K562 (cell line): Measurements from ENCODE around the gene IGSF23. TPM values are rescaled to one million over a fixed set of nuclear protein-coding genes. Genes with fewer than 3 reads are reported as not detected.

Experiments
- ATAC-seq: fragments of 200-7000 bp; cut with Tn5 transposase; 3 replicates; pipeline ENCODE4 v1.9.1; 2020; ENCODE audit warnings: moderate library complexity
- BruUV-seq: library from RNA; stranded (reverse); fragments of 400-500 nt; replicated peaks from 2 replicates; lab custom pipeline; 2021; lab: Mats Ljungman, UMichigan
- CTCF ChIA-PET: fragments of 300-600 bp; formaldehyde crosslinking; extraction: SDS; loops from one replicate; lab custom pipeline; 2021; ENCODE audit warnings: low intra/inter-chr PET ratio; lab: Yijun Ruan, JAX
- POLR2A ChIA-PET: fragments of 300-600, 350-650 bp; sonication (Branson Sonifier 250); formaldehyde crosslinking; extraction: SDS; loops from one replicate; lab custom pipeline; 2021; ENCODE audit warnings: antibody characterized with exemption, inconsistent platforms; lab: Yijun Ruan, JAX
- DNase-seq, 4 experiments: peaks; one replicate each; pipeline versions ENCODE4 v3.0.0 to v3.0.0-alpha.2; 2011 to 2018; ENCODE audit warnings: low spot score in 3 of 4, mixed read lengths in 3 of 4; ENCODE audit errors: extremely low read depth in 1 of 4
- FAIRE-seq: peaks from 2 replicates; lab custom pipeline; 2011; peaks lifted over from hg19 to GRCh38; lab: Jason Lieb, UNC
- H2AFZ ChIP-seq: 2 replicates; pipeline ENCODE4 v1.6.0; 2011; ENCODE audit warnings: low read depth, low read length, control low read depth, inconsistent platforms
- H3K27ac ChIP-seq: fragments of 200-600 bp; 3 replicates; pipeline ENCODE4 v1.8.0; 2011; ENCODE audit warnings: low read depth, mild to moderate bottlenecking, control low read depth, inconsistent platforms, low read length, moderate library complexity, mixed read lengths; ENCODE audit errors: extremely low read depth
- H3K27me3 ChIP-seq, 2 experiments: fragments of 300-600 bp in 1 of 2; 2 replicates in 1 of 2; 3 replicates in 1 of 2; pipeline versions ENCODE4 v1.6.0 to v1.8.0; 2011; ENCODE audit warnings: inconsistent platforms in 2 of 2, low read length in 2 of 2, mild to moderate bottlenecking in 1 of 2, mixed read lengths in 1 of 2, moderate library complexity in 1 of 2; ENCODE audit not compliant: control insufficient read depth in 2 of 2, insufficient read depth in 2 of 2
- H3K36me3 ChIP-seq: fragments of 300-600 bp; 3 replicates; pipeline ENCODE4 v1.8.0; 2011; ENCODE audit warnings: mild to moderate bottlenecking, low read length, inconsistent platforms; ENCODE audit not compliant: control insufficient read depth, insufficient read depth
- H3K4me1 ChIP-seq, 2 experiments: fragments of 200-600 bp in 1 of 2; replicated peaks in 1 of 2; 2 replicates in 1 of 2; 3 replicates in 1 of 2; pipeline versions ENCODE4 v1.5.1 to v1.8.0; 2011; ENCODE audit warnings: inconsistent platforms in 2 of 2, low read length in 2 of 2, mild to moderate bottlenecking in 1 of 2, mixed read lengths in 1 of 2, moderate library complexity in 1 of 2; ENCODE audit not compliant: control insufficient read depth in 2 of 2, insufficient read depth in 2 of 2
- H3K4me2 ChIP-seq: 2 replicates; pipeline ENCODE4 v1.6.1; 2011; ENCODE audit warnings: low read length, control low read depth, inconsistent platforms, mixed read lengths; ENCODE audit not compliant: insufficient read depth
- H3K4me3 ChIP-seq: fragments of 200-600 bp; sonication (generic), shearing (Covaris generic); 2 replicates; pipeline ENCODE4 v1.5.1; 2016; ENCODE audit warnings: control low read depth, inconsistent platforms
- H3K79me2 ChIP-seq: fragments of 200-600 bp; 3 replicates; pipeline ENCODE4 v1.8.0; 2011; ENCODE audit warnings: low read length, inconsistent platforms; ENCODE audit not compliant: control insufficient read depth, insufficient read depth
- H3K9ac ChIP-seq, 2 experiments: 2 replicates each; pipeline versions ENCODE4 v1.6.0 to v1.6.1; 2011; ENCODE audit warnings: low read depth in 2 of 2, low read length in 2 of 2, control low read depth in 1 of 2, inconsistent platforms in 1 of 2, mild to moderate bottlenecking in 1 of 2, mixed read lengths in 1 of 2; ENCODE audit not compliant: insufficient read depth in 1 of 2
- H3K9me1 ChIP-seq: one replicate; pipeline ENCODE4 v1.6.0; 2011; ENCODE audit warnings: inconsistent platforms, mild to moderate bottlenecking, low read length, moderate library complexity; ENCODE audit not compliant: control insufficient read depth, insufficient read depth
- H3K9me3 ChIP-seq: replicated peaks from 2 replicates; pipeline ENCODE4 v1.5.1; 2011; ENCODE audit warnings: low read depth, low read length, inconsistent platforms; ENCODE audit not compliant: control insufficient read depth, insufficient read depth
- H4K20me1 ChIP-seq: replicated peaks from 2 replicates; pipeline ENCODE4 v1.6.1; 2011; ENCODE audit warnings: low read length, inconsistent platforms, mixed read lengths; ENCODE audit not compliant: control insufficient read depth, insufficient read depth
- ATF6 ChIP-seq: sonication (generic); formaldehyde crosslinking; IDR thresholded peaks from 2 replicates; pipeline ENCODE4 v1.4.0; 2020; ENCODE audit warnings: mild to moderate bottlenecking, missing genetic modification reagents
- BCLAF1 ChIP-seq, 2 experiments: fragments of 450-650 bp in 1 of 2; IDR thresholded peaks; 2 replicates each; pipeline ENCODE4 v1.6.1; 2011 to 2017; ENCODE audit warnings: low read depth in 2 of 2, antibody characterized with exemption in 1 of 2, borderline replicate concordance in 1 of 2, low read length in 1 of 2, mild to moderate bottlenecking in 1 of 2, mixed read lengths in 1 of 2; ENCODE audit not compliant: control insufficient read depth in 1 of 2
- E2F5 ChIP-seq: sonication (generic); formaldehyde crosslinking; IDR thresholded peaks from 2 replicates; pipeline ENCODE4 v1.8.0; 2022; ENCODE audit warnings: mild to moderate bottlenecking, missing genetic modification reagents
- FOXP1 ChIP-seq: sonication (generic); formaldehyde crosslinking; IDR thresholded peaks from 2 replicates; pipeline ENCODE4 v1.8.0; 2022; ENCODE audit warnings: mild to moderate bottlenecking, missing genetic modification reagents
- RCOR1 ChIP-seq, 2 experiments: IDR thresholded peaks; 2 replicates each; pipeline ENCODE4 v1.6.1; 2012; ENCODE audit warnings: low read depth in 2 of 2, low read length in 2 of 2, borderline replicate concordance in 1 of 2, improper control_type of control experiment in 1 of 2
- ZFP91 ChIP-seq: sonication (generic); formaldehyde crosslinking; IDR thresholded peaks from 2 replicates; pipeline ENCODE4 v1.8.0; 2022; ENCODE audit warnings: mild to moderate bottlenecking, missing genetic modification reagents
- ZFX ChIP-seq: sonication (generic); formaldehyde crosslinking; IDR thresholded peaks from 2 replicates; pipeline ENCODE4 v1.8.0; 2022; ENCODE audit warnings: mild to moderate bottlenecking, missing genetic modification reagents, moderate library complexity
- ZNF280B ChIP-seq: fragments of 250-450 bp; sonication (Bioruptor Pico); IDR thresholded peaks from 2 replicates; pipeline ENCODE4 v1.5.1; 2021; ENCODE audit warnings: mild to moderate bottlenecking
- ZNF436 ChIP-seq: fragments of 250-450, 450-650 bp; sonication (Bioruptor Pico); formaldehyde crosslinking; IDR thresholded peaks from 2 replicates; pipeline ENCODE4 v1.7.0; 2020; ENCODE audit warnings: mild to moderate bottlenecking
- WGBS: fragments of 100-300 bp; shearing (Covaris generic); methylation state at CpG from one replicate; pipeline ENCODE4 v1.1.6; 2016; ENCODE audit warnings: low coverage, mixed read lengths; ENCODE audit not compliant: insufficient coverage; ENCODE audit errors: missing lambda C conversion rate; 5-methylcytosine and 5-hydroxymethylcytosine counted together
- in situ Hi-C: fragments of 300-500 bp; cut with MboI; formaldehyde crosslinking; loops from 4 replicates; pipeline ENCODE4 v1.15.0; 2018; ENCODE audit warnings: inconsistent platforms, mixed read lengths
- intact Hi-C: fragments of 100-400 bp; cut with micrococcal nuclease; formaldehyde crosslinking; loops from 2 replicates; pipeline ENCODE4 v1.14.2; 2022
- polyA plus RNA-seq, 8 experiments: library from polyadenylated mRNA; depleted of rRNA in 4 of 8; stranded (reverse) in 5 of 8; unstranded in 3 of 8; fragments of >200 nt; fragmentation: Nextera tagmentation in 2 of 8; fragmentation: Illumina TruSeq in 1 of 8; extraction: Ambion mirVana in 2 of 8; extraction: Trizol in 1 of 8; gene quantifications; 2 replicates each; pipeline versions ENCODE4 v1.2.1 to v1.2.3, GENCODE V29; 2011 to 2014; ENCODE audit warnings: inconsistent platforms in 1 of 8, missing spikeins in 1 of 8
- total RNA-seq, 7 experiments: library from RNA; depleted of rRNA in 6 of 7; stranded (reverse); fragments of >200 nt in 6 of 7; fragmentation: Illumina TruSeq in 2 of 7; extraction: Trizol in 2 of 7; gene quantifications; 2 replicates each; pipeline versions ENCODE4 v1.2.1 to v1.2.3, GENCODE V29; 2011 to 2021; ENCODE audit warnings: low replicate concordance in 1 of 7

Gene IGSF23
- total and polyA plus RNA-seq, 9 of the 15 experiments (the other 6 are each of a cell fraction or from before 2014, with no cell fraction given), result not detected

GRCh38 chr19:44576843-44577565 lies 36.4 kb upstream of the IGSF23 start:
- Histone ChIP-seq H2AFZ (no peak overlapping the region), H3K9me3 (no peaks in the 10 kb centered on the region), H3K4me3 (no peak overlapping the region), H3K4me2 (no peak overlapping the region), H3K9ac (no peak overlapping the region), H3K27ac (no peak overlapping the region), H3K9me1 (no peaks in the 10 kb centered on the region), H4K20me1 (no peaks in the 10 kb centered on the region), H3K27me3 (no peaks in the 10 kb centered on the region), H3K79me2 (no peaks in the 10 kb centered on the region), H3K36me3 (no peaks in the 10 kb centered on the region), H3K4me1 (peaks cover 3 to 30% of the 10 kb centered on the region in 2 experiments)
- BruUV-seq, result no TSS peak
- peak; percentile 94 for FAIRE-seq
- 12% methylated on average over 4 of the region's 8 CpGs for WGBS
- ATAC-seq, result peak; percentile 94
- peak; percentile 41 to 66 (median 48) for DNase-seq
- intact Hi-C loops, result loop anchor here (1.0 to 10.0 kb wide), 2 partner anchors 80 to 108 kb away; no protein-coding TSS in a partner anchor
- POLR2A ChIA-PET, result interaction anchor here (0.5 to 1.3 kb wide), 6 partner anchors 13 to 977 kb away, joined by 3 to 8 read pairs (median 3); partner anchors contain the start of gene IGSF23
- CTCF ChIA-PET, result interaction anchor here (0.7 to 2.0 kb wide), 3 partner anchors 78 to 269 kb away, joined by 4 to 14 read pairs (median 10); partner anchors contain the start of gene NECTIN2
- in situ Hi-C loops, result no loop called here
- no peak for TF ChIP-seq FOXP1 (CRISPR knock-in tag)
- TF ChIP-seq E2F5, result no peak
- no peak for TF ChIP-seq BCLAF1 (IDR thresholded peaks at IDR 0.05; ENCODE audit: borderline replicate concordance in 1 of 2, control insufficient read depth in 1 of 2, low read depth in 2 of 2, low read length in 1 of 2)
- TF ChIP-seq ZNF436 (CRISPR knock-in tag), result no peak
- no peak for TF ChIP-seq ZFP91
- TF ChIP-seq ZNF280B (CRISPR knock-in tag), result no peak
- no peak for TF ChIP-seq ATF6
- peak in 1 of 2 experiments; percentile 44; a peak in 1 of 4 replicates for TF ChIP-seq RCOR1 (IDR thresholded peaks at IDR 0.05; ENCODE audit: borderline replicate concordance in 1 of 2, low read depth in 2 of 2, low read length in 2 of 2)
- no peak for TF ChIP-seq ZFX
